Right lobe of liver (tissue), 6 donors: Measurements from ENCODE around the gene GABRG3. TPM values are rescaled to one million over a fixed set of nuclear protein-coding genes. Genes with fewer than 3 reads are reported as not detected.

Source experiments
- ATAC-seq, 4 donors: fragments of 200-7000 bp; cut with Tn5 transposase; one replicate each; pipeline ENCODE4 v1.9.1; 2020; ENCODE audit warnings: mild to moderate bottlenecking in 4 of 4, moderate library complexity in 4 of 4
- DNase-seq, 3 donors: peaks; one replicate each; pipeline ENCODE4 v3.0.0-alpha.2; 2020
- H3K27ac ChIP-seq, 3 donors: fragments of 200-600 bp; one replicate each; pipeline ENCODE4 v1.8.0; 2022
- H3K27me3 ChIP-seq, 2 donors: fragments of 200-600 bp; one replicate each; pipeline ENCODE4 v1.8.0; 2022
- H3K36me3 ChIP-seq, 4 donors: fragments of 200-600 bp; sonication (generic) in 1 of 4; one replicate each; pipeline versions ENCODE4 v1.5.1 to v1.8.0; 2017 to 2022; ENCODE audit warnings: control low read depth in 1 of 4
- H3K4me1 ChIP-seq, 4 donors: fragments of 200-600 bp; sonication (generic) in 1 of 4; one replicate each; pipeline versions ENCODE4 v1.5.1 to v1.8.0; 2017 to 2022; ENCODE audit warnings: control low read depth in 1 of 4
- H3K4me3 ChIP-seq, 3 donors: fragments of 200-600 bp; one replicate each; pipeline ENCODE4 v1.8.0; 2022
- H3K9me3 ChIP-seq, 4 donors: fragments of 200-600 bp; sonication (generic) in 1 of 4; one replicate each; pipeline versions ENCODE4 v1.5.1 to v1.8.0; 2017 to 2022; ENCODE audit warnings: control low read depth in 1 of 4
- POLR2A ChIP-seq: fragments of 450-650 bp; IDR thresholded peaks from one replicate; pipeline ENCODE4 v1.6.1; 2017; ENCODE audit warnings: antibody characterized with exemption, mild to moderate bottlenecking
- WGBS: methylation state at CpG from one replicate; pipeline ENCODE4 v1.1.6; 2018; ENCODE audit warnings: low coverage, low lambda C conversion rate; ENCODE audit not compliant: insufficient coverage; ENCODE audit errors: missing lambda C conversion rate; 5-methylcytosine and 5-hydroxymethylcytosine counted together
- intact Hi-C, 2 donors: fragments of 100-400 bp; cut with DNase I; formaldehyde crosslinking; loops; one replicate each; pipeline versions ENCODE4 v1.11.2 to v1.14.1; 2022
- total RNA-seq, 6 experiments: library from RNA; depleted of rRNA in 2 of 6; stranded (reverse); fragments of >200 nt in 2 of 6; fragmentation: NEBNext Ultra II Directional in 3 of 6; extraction: Animal tissue kit (Norgen Biotek cat#: 25700) in 3 of 6; gene quantifications; one replicate each; pipeline versions ENCODE4 v1.1.0 to v1.2.4, GENCODE V29; 2016 to 2023
- TF ChIP-seq, protein P1 (sequence below), 4 donors: fragments of 200-600 bp in 3 of 4; fragments of 450-650 bp in 1 of 4; IDR thresholded peaks; one replicate each; pipeline versions ENCODE4 v1.5.1 to v1.8.0; 2016 to 2022; ENCODE audit warnings: antibody characterized with exemption in 4 of 4, mild to moderate bottlenecking in 2 of 4
- donor health status: DM: no; HTN: yes; CAD: no.
- donor health status: DM: no; HTN: no; CAD: no.
- donor health status: DM: no; HTN: no; CAD: no.
- donor health status: DM: no; HTN: yes; CAD: no.
- donor health status: DM: no; HTN: yes; CAD: no.

GABRG3 gene
- total RNA-seq, 6 experiments from 2014 or later, result 0.18 TPM; not detected in 5

DNA sequence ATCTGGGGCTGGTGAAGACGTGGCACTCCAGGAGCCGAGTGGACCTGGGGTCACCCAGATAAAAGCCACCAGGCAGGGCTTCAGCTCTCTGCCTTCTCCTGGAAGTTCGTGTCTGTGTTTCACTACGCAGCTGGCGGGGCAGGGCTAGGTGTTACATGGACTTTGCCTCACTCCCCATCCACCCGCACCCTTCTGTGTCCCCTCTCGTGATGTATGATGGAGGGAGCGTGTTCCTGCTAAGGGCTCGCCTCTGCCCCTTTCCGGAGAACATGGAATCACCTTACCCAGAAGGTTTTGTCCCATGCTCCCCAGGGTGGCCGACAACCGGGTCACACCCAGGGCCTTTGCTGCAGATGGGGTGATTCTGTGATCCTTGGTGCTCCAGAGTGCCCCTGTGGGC lies 96.2 kb downstream of the GABRG3 start:
- DNase-seq, result no peak
- WGBS, result 65% methylated on average over 2 of the region's 12 CpGs
- H3K4me3 ChIP-seq, result no peak overlapping the region
- no peak overlapping the region for H3K27ac ChIP-seq
- no peaks in the 10 kb centered on the region for H3K4me1 ChIP-seq
- no peaks in the 10 kb centered on the region for H3K9me3 ChIP-seq
- no peak for ATAC-seq
- TF ChIP-seq, protein P1, sequence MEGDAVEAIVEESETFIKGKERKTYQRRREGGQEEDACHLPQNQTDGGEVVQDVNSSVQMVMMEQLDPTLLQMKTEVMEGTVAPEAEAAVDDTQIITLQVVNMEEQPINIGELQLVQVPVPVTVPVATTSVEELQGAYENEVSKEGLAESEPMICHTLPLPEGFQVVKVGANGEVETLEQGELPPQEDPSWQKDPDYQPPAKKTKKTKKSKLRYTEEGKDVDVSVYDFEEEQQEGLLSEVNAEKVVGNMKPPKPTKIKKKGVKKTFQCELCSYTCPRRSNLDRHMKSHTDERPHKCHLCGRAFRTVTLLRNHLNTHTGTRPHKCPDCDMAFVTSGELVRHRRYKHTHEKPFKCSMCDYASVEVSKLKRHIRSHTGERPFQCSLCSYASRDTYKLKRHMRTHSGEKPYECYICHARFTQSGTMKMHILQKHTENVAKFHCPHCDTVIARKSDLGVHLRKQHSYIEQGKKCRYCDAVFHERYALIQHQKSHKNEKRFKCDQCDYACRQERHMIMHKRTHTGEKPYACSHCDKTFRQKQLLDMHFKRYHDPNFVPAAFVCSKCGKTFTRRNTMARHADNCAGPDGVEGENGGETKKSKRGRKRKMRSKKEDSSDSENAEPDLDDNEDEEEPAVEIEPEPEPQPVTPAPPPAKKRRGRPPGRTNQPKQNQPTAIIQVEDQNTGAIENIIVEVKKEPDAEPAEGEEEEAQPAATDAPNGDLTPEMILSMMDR (IDR thresholded peaks at IDR 0.05), result no peak
- no peak for TF ChIP-seq POLR2A
- intact Hi-C loops, result no loop called here
- H3K36me3 ChIP-seq, result no peaks in the 10 kb centered on the region
- H3K27me3 ChIP-seq, result no peaks in the 10 kb centered on the region

DNA sequence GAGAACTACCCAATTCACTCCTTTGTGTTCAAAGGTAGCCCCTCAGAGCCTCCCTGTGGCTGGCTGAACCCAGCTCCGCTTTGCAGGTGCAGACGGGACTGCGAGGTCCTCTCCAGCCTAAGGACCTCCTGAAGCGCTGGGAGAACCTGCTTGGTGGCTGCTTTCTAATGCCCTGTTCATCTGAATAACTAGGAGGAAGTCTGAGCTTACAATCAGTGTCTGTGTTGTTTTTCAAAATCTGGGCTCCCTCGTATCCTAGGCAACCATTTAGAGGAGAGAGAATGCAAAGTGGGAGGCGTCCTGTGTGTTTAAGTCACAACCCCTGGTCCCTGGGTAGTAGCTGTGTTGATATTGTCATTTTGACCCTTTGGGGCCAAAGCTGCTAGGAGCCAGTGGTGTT lies 99.9 kb downstream of the GABRG3 start:
- no peaks in the 10 kb centered on the region for H3K27me3 ChIP-seq
- no peak overlapping the region for H3K4me3 ChIP-seq
- intact Hi-C loops, result no loop called here
- H3K27ac ChIP-seq, result no peak overlapping the region
- TF ChIP-seq POLR2A, result no peak
- TF ChIP-seq, protein P1 (IDR thresholded peaks at IDR 0.05), result no peak
- no peaks in the 10 kb centered on the region for H3K9me3 ChIP-seq
- no peaks in the 10 kb centered on the region for H3K4me1 ChIP-seq
- 30% methylated on average over 2 of the region's 6 CpGs for WGBS
- DNase-seq (no peak), ATAC-seq (no peak)
- H3K36me3 ChIP-seq, result no peaks in the 10 kb centered on the region

DNA sequence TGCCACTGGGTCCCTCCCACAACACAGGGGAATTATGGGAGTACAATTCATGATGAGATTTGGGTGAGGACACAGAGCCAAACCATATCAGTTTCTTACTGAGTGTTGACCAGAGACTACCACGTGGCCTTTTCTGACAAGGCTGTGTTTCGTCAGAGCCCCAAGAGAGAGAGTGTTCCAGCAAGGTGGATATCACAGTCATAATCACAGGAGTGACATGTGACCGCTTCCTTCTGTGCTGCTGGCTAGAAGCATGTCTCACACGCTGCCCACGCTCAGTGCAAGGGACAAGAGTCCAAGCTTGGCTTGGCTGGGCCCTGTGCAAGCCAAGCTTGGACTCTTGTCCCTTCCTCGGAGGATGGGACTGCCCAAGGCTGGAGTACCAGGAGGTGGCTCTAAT lies 103.2 kb downstream of the GABRG3 start:
- DNase-seq, result no peak
- Histone ChIP-seq H3K27ac (no peak overlapping the region), H3K36me3 (no peaks in the 10 kb centered on the region), H3K27me3 (no peaks in the 10 kb centered on the region), H3K4me1 (no peaks in the 10 kb centered on the region), H3K4me3 (no peak overlapping the region), H3K9me3 (no peaks in the 10 kb centered on the region)
- 59% methylated on average over 3 of the region's 6 CpGs for WGBS
- TF ChIP-seq, protein P1 (IDR thresholded peaks at IDR 0.05), result no peak
- TF ChIP-seq POLR2A, result no peak
- intact Hi-C loops, result no loop called here
- no peak for ATAC-seq

DNA sequence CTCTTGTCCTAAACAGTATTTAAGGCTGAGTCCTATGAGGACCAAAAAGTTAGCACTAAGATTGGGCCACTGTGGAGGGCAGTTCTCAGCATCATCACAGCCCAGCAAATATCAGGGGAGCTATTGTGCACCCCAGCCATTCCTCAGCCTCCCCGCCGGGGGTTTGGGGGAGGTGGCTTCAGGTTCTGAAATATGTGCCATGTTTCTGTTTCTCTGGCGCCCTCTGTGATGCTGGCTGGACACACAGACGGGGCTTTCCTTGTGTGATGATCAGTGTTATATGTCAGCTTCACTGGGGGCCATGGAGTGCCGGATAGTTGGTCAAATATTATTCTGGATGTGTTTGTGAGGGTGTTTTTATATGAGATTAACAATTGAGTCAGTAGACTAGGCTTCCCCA lies 106.8 kb downstream of the GABRG3 start:
- no peak overlapping the region for H3K4me3 ChIP-seq
- intact Hi-C loops, result no loop called here
- no peaks in the 10 kb centered on the region for H3K27me3 ChIP-seq
- DNase-seq (no peak), ATAC-seq (no peak)
- H3K9me3 ChIP-seq, result no peaks in the 10 kb centered on the region
- H3K27ac ChIP-seq, result no peak overlapping the region
- no peaks in the 10 kb centered on the region for H3K36me3 ChIP-seq
- TF ChIP-seq, protein P1 (IDR thresholded peaks at IDR 0.05), result no peak
- no peak for TF ChIP-seq POLR2A
- H3K4me1 ChIP-seq, result no peaks in the 10 kb centered on the region
- whole genome bisulfite sequencing, result 50% methylated on average over 2 of the region's 5 CpGs
